Tibial artery (tissue), 4 donors: Measurements from ENCODE around the gene POLD4.

Source experiments
- DNase-seq, 2 donors: peaks; one replicate each; pipeline ENCODE4 v3.0.0-alpha.2; 2019
- H3K27ac ChIP-seq, 2 donors: fragments of 200-600 bp; sonication (generic) in 1 of 2; 1 replicate in 1 of 2; 2 replicates in 1 of 2; pipeline ENCODE4 v1.5.1; 2018 to 2019; ENCODE audit warnings: mild to moderate bottlenecking in 1 of 2
- H3K27me3 ChIP-seq, 2 donors: fragments of 200-600 bp; sonication (generic) in 1 of 2; one replicate each; pipeline versions ENCODE4 v1.5.1 to v1.6.0; 2016 to 2019
- H3K36me3 ChIP-seq, 3 donors: fragments of 200-600 bp; sonication (generic) in 2 of 3; one replicate each; pipeline ENCODE4 v1.5.1; 2016 to 2019; ENCODE audit warnings: mild to moderate bottlenecking in 2 of 3
- H3K4me1 ChIP-seq, 4 donors: fragments of 200-600 bp; sonication (generic) in 2 of 4; 1 replicate in 3 of 4; 2 replicates in 1 of 4; pipeline ENCODE4 v1.5.1; 2016 to 2019
- H3K4me3 ChIP-seq, 2 donors: fragments of 200-600 bp; sonication (generic) in 1 of 2; 1 replicate in 1 of 2; 2 replicates in 1 of 2; pipeline ENCODE4 v1.5.1; 2018 to 2019; ENCODE audit warnings: mild to moderate bottlenecking in 2 of 2
- H3K9me3 ChIP-seq, 3 donors: fragments of 200-600 bp; sonication (generic) in 1 of 3; one replicate each; pipeline ENCODE4 v1.5.1; 2016 to 2019
- CTCF ChIP-seq, 2 experiments: fragments of 200-600 bp in 1 of 2; fragments of 450-650 bp in 1 of 2; IDR thresholded peaks; one replicate each; pipeline ENCODE4 v1.5.1; 2017 to 2019; ENCODE audit warnings: antibody characterized with exemption in 2 of 2, mild to moderate bottlenecking in 1 of 2, moderate library complexity in 1 of 2
- intact Hi-C: fragments of 100-400 bp; cut with DNase I; formaldehyde crosslinking; loops from one replicate; pipeline ENCODE4 v1.15.0; 2023; ENCODE audit warnings: low total_unique reads

POLD4 gene

DNA sequence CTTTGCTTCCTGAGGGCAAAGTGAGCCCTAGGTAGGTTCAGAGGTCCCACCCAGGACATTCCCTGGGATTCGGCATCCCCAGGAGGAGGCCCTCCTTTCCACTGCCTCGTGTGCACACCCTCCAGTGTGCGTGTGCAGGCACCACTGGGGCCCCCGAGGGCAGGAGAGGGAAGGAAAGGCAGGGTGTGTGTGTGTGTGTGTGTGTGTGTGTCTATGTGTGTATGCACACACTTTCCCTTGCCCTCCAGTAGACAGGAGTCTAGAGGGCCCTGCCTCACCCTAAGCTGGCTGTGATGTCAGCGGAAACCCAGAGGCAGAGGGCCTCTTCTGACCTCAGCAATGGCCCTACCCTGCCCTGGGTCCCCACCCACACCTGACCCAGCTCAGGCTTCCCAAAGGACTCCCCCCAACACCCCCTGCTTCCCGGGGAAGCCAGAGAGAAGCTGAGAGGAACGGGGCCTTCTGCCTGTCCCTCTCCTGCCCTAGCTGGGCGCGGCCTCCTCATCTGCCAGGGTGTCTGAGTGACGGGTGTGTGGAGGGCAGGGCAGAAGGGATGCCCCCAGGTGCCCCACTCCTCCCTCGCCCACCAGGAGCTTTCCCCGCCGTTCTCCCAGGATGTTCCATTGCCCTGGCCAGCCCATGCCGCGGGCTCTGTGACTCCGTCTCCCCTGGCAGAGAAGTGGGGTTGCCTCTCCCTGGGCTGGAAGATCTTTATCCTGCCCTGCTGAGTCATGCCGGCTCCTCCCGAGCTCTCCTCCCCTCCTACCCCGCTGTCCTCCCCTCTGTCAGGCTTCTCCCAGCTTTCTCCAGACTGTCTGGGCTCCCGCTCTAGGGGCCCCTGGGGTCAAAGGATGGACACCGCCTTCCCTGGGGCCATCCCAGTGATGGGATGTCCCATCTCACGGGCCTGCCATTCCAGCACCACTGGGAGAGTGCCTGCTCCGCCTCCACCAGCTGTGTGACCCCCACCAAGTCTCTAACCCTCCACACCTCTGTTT is 26.0 kb upstream of the POLD4 start:
- no peak for DNase-seq
- Histone ChIP-seq H3K4me3 (no peak overlapping the region), H3K9me3 (no peaks in the 10 kb centered on the region), H3K27ac (peak overlapping the region in 1 of 2 donors; percentile 22), H3K4me1 (peaks cover 4 to 14% (median 10%) of the 10 kb centered on the region in 4 donors), H3K27me3 (peaks cover 0 to 10% of the 10 kb centered on the region in 2 donors), H3K36me3 (no peaks in the 10 kb centered on the region)
- intact Hi-C loops: loop anchor here (10.0 kb wide), 1 partner anchor 115 kb away; the partner anchor contains the start of gene GRK2
- no peak for TF ChIP-seq CTCF (IDR thresholded peaks at IDR 0.05)

DNA sequence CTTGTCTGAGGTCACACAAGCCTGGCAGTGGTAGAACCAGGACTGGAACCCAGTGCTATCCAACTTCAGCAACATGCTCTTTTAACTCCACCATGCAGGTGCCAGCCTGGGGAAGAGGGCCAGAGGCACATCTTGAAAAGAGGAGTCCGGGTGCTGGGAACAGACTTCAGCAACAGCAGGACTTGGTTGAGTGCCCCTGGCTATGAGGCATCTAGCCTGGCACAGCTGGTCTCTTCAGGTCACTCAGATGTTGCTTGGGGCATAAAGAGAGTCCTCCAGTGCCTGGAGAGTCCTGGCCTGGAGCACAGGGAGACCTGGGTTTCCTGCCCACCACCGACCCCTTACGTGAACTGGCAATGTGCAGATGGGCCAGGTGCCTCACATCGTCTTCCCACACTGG is 25.2 kb upstream of the POLD4 start:
- TF ChIP-seq CTCF (IDR thresholded peaks at IDR 0.05): no peak
- Histone ChIP-seq H3K4me1 (peaks cover 6 to 22% (median 18%) of the 10 kb centered on the region in 4 donors), H3K27me3 (peaks cover 0 to 10% of the 10 kb centered on the region in 2 donors), H3K36me3 (no peaks in the 10 kb centered on the region), H3K9me3 (no peaks in the 10 kb centered on the region), H3K27ac (no peak overlapping the region), H3K4me3 (no peak overlapping the region)
- intact Hi-C loops: loop anchor here (10.0 kb wide), 1 partner anchor 114 kb away; the partner anchor contains the start of gene GRK2
- DNase-seq: no peak

- Histone ChIP-seq H3K27me3 (peaks cover 0 to 10% of the 10 kb centered on the region in 2 donors), H3K4me3 (no peak overlapping the region), H3K36me3 (no peaks in the 10 kb centered on the region), H3K27ac (no peak overlapping the region), H3K4me1 (peaks cover 6 to 26% (median 20%) of the 10 kb centered on the region in 4 donors), H3K9me3 (no peaks in the 10 kb centered on the region)
- DNase-seq: no peak
- intact Hi-C loops: loop anchor here (10.0 kb wide), 1 partner anchor 112 kb away; the partner anchor contains the start of gene GRK2
- no peak for TF ChIP-seq CTCF (IDR thresholded peaks at IDR 0.05)
Observed at GRCh38 chr11:67376873-67377808, 23.8 kb upstream of the POLD4 start.

DNA sequence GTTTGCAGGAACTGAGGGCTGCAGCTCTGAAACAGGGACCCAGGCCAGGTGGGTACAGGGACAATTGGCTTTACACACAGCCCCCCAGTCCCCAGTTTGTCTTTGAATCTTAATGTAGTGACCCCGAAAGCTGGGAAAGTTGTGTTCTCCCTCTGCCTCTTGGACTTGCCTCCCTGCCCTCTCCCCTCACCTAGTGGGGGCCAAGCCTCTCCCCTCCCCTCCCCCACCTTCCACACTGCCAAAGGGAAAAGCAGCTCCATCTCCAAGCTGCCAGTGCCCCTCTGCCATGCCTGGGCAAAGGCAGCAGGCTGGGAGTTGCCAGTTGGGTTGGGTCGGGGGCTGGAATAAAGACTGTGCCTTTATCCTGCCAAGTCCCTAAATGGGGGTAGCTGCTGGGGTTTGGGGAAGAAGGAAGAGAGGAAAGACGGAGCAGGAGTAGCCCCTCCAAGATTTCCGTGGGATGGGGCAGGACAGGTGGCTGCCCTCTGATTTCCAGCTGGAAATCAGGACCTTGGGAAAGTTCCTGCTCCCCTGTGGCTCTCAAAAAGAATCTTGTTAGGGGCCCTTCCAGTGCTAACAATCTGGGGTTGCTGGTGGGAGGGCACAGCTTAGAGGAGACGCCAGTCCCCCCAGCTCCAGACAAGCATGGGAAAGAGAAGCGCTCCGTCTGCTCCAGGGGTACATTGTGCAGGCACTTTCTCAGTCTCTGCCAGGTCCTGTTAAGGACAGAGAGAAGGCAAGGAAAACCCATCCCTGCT is 22.9 kb upstream of the POLD4 start:
- H3K27ac ChIP-seq: no peak overlapping the region
- H3K36me3 ChIP-seq: no peaks in the 10 kb centered on the region
- H3K27me3 ChIP-seq: peaks cover 0 to 10% of the 10 kb centered on the region in 2 donors
- H3K4me1 ChIP-seq: peaks cover 6 to 35% (median 29%) of the 10 kb centered on the region in 4 donors
- no peak for DNase-seq
- no peak for TF ChIP-seq CTCF (IDR thresholded peaks at IDR 0.05)
- H3K4me3 ChIP-seq: no peak overlapping the region
- intact Hi-C loops: loop anchor here (10.0 kb wide), 1 partner anchor 111 kb away; the partner anchor contains the start of gene GRK2
- H3K9me3 ChIP-seq: no peaks in the 10 kb centered on the region
